Hepatic stellate cell (primary cell): Measurements from ENCODE around the gene AKAP6.

Source experiments
- DNase-seq: peaks from one replicate; pipeline ENCODE4 v3.0.0; 2011; ENCODE audit warnings: low spot score

The AKAP6 gene

DNA sequence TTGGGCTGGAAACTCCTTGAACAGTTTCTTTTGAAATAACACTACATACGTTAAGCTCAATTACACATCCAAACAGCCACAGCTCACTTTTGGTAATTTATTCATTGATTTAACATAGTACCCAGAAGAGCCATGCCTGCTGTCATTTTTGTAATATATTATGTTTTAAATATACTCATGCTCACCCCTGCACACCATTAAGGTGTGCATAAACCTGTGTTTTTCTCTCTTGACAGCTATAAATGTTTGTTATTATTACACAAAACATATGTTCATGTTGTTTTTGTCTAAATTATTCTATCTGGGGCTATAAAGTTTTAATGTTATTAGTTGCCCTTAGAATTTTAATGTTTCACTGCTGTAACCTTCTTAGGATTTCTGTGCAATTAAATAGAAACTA, 296.1 kb downstream of the AKAP6 start:
- DNase-seq: no peak

DNA sequence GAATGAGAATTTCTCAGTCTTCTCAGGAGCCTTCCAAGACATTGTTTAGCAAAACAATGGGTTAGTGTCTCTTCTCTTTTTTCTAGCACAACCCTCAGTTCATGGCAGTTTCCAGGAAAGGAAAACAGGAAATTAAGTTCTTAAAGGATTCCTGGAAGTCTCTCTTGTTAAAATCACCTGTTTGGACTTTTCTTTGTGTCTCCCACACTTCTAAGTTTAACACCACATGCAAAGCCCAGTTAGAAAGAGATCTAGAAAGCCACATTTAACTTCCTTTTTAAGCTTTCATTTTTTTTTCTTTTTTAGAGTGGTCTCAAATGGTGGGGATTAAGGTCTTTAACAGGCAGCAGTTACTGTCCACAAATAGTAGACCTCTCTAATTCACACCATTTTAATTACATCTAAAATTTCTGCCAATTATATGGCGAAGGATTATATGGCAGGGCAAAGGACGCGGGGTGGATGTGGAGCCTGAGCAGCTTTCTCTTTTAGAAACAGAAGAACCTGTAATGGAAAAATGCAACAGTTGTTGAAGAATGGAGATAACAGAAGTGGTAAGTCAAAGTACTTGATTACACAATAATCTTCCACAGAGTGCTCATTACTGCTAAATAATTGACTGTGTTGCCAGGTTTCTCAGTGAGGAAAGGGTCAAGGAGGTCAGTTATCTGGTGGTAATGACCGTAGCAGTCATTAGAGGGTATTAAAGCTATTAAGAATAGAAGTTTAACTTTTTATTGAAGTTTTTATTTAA, 298.6 kb downstream of the AKAP6 start:
- no peak for DNase-seq

- no peak for DNase-seq
Measured at GRCh38 chr14:32629236-32629635, 300.1 kb downstream of the AKAP6 start.

GRCh38 chr14:32630701-32631100, 301.6 kb downstream of the AKAP6 start:
- no peak for DNase-seq

DNA sequence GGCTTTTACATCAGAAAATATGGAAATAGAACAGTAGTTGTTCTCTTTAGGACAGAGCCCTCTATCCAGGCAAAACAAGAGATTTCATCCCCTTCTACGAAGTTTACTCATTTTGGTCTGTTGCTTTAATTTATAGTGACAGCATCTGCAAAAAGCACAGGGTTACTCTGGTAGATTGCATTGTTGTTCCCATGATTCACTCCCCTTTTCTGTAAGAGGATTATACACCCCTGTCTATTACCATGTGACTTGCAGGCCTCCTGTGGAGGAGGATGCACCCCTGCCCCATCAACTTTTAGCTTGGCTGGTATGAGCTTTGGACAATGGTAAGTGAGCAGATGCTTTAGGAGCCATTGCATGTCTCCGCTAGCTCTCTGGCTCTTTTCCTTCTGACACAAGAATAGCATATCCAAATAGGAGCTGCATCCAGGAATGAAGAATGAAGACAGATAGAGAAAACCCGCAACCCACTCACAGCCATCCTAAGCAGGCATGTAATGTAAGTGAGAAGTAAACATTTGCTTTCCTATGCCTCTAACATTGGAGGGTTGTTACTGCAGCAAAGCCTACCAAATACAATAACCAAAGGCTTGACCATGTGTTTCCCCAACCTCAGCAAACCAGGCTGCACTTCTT, 304.2 kb downstream of the AKAP6 start:
- no peak for DNase-seq

- no peak for DNase-seq
Measured at GRCh38 chr14:32633930-32634329, 304.8 kb downstream of the AKAP6 start.

DNA sequence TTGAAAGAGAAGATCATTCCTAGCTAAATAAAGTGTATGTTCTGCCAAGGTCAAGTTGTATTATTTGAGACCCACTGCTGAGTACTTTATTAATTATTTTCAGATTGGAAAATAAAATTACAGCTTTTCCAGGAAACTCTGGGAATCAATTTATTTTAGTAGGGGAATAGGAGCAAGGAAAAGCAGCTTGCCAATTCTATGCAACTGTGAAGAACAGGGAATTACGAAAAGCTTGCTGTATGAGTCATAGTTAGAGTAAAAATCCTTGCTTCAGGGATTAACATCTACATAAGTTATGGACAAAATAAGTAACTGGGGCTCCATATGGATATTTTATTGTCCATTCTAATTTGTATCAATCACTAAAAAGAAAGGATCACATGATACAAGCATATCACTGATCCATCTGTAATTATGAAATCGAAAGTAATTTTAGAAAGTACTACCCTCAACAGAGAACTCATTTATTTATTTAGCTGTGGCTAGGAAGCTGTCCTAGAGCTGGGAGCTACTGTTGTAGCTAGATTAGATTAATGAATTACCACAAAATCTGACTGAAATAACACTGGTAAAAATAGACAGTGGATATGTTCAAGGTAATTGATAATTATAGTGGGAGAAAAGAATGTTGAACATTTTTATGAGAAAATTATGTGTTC, 306.1 kb downstream of the AKAP6 start:
- DNase-seq: peak; percentile 5

GRCh38 chr14:32637582-32637981, 308.5 kb downstream of the AKAP6 start:
- DNase-seq: no peak

DNA sequence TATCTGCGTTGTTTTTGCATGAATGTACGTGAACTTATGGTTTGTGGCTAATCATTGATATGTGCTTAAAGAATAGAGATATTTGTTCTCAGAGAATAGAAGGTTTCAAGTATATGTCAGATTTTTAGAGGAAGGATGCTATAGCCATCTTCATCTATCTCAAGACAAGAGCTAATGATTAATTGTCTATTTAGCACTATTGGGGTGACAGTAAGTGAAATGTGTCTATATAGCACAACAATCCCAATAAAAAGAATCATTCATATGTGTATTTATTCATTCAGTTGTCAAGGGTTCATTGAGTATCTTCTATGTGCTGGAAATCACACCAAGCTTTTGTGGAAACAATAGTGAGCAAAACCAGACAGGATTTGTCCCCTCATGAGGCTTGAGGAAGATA, 310.1 kb downstream of the AKAP6 start:
- no peak for DNase-seq

GRCh38 chr14:32645551-32645950, 316.5 kb downstream of the AKAP6 start:
- no peak for DNase-seq

DNA sequence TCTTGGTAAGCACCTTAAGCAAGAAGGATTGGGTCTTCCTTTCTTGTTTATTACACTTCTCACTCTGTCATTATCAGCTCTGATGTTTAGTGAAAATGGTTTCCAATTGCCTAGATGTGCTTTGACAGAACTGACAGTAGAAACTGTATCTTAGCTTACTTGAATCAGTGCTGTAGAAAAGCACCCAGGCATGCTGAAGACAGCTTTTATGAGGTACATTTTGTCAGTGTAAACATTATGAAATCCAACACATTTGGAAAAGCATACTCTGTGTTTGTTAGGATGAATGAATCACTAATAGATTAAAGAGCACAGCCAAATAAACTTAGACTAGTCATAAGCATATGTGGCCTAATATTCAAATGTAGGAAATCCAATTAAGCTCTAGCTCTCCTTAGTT, 319.3 kb downstream of the AKAP6 start:
- DNase-seq: no peak

GRCh38 chr14:32650030-32650429, 320.9 kb downstream of the AKAP6 start:
- DNase-seq: no peak

- DNase-seq: no peak
Measured at GRCh38 chr14:32650665-32651064, 321.6 kb downstream of the AKAP6 start.

- DNase-seq: no peak
Measured at GRCh38 chr14:32654106-32654505, 325.0 kb downstream of the AKAP6 start.

DNA sequence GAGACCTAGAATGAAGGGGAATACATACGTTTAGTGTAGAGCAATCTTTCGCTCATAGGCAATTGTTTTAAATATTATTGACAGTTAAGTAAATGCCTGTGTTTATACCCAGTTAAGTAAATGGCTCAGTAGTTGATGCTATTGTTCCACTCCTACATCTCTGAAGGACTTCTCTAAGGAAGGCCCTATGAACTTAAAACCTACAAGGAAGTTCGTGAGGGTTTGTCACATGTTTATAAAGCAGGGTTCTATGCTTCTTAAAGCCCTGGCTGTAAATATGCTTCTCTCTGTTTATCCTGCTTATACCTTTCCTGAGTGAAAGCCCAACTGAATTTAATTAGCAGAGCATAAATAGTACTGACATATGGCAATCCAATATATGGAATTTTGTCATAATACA, 327.5 kb downstream of the AKAP6 start:
- DNase-seq: no peak

- no peak for DNase-seq
Measured at GRCh38 chr14:32657081-32657480, 328.0 kb downstream of the AKAP6 start.

DNA sequence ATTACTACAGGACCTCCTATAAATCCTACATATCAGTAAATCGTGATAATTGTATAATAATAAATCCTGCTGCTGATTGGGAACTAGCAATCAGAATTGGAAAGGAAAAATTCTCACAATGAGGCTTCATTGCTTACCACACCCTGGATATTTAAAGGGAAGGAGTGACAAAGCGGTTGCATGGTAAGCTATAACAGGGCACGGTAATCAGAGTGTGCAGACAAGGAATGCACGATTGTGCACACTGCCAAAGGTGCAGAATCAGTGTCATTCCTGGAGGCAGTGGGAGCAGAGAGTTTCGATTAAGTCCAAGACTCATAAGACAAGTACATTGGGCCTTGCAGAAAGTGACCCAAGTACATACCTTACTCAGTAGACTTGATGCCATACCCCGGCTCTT, 332.1 kb downstream of the AKAP6 start:
- DNase-seq: no peak

GRCh38 chr14:32662211-32662610, 333.1 kb downstream of the AKAP6 start:
- DNase-seq: peak; percentile 5

DNA sequence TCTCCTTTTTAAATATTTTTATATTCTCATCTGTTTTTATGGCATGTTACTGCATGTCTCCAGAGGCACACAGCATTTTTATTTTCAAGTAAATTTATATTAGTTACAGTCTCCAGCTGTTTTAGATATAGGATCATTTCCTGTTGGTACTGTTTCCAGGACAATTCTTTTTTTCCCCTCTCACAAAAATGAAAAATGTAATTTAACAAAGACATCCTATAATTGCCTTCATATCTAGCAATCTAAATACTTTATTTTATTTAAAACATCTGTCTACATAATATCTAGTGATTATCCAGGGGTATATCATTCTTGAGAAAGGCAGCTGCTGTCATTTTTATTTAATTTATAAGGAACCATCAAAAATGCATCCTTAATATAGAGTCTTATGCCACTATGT, 337.2 kb downstream of the AKAP6 start:
- DNase-seq: no peak

GRCh38 chr14:32667287-32667686, 338.2 kb downstream of the AKAP6 start:
- no peak for DNase-seq

GRCh38 chr14:32667791-32668190, 338.7 kb downstream of the AKAP6 start:
- DNase-seq: no peak

- no peak for DNase-seq
Measured at GRCh38 chr14:32669391-32669790, 340.3 kb downstream of the AKAP6 start.

DNA sequence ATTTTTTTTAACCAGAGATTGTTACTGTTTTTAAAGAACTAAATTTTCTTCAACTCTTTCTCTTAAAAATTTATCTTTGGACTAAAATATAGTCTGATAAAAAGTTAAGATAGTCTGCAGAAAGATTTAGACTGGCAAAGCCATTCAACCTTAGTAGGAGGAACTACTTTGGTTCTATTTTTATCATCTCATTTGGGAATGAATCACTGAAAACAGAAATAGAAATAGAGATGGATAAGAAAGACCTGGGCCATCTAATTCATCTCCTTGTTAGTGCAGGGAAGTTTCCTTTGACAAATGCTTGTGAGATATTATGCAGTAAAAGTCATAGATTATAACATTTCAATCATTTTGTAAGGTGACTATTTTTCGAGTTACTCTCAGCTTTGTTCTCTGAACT, 346.3 kb downstream of the AKAP6 start:
- no peak for DNase-seq
